Measurements from ENCODE around the gene ARHGAP21.
"Not testable (repeated sequence)": the region's sequence is repeated elsewhere in the genome, so short reads cannot be mapped to it uniquely, and the experiment has no call there.

The ARHGAP21 gene

GRCh38 chr10:24680647-24681524, 42.8 kb downstream of the ARHGAP21 start:
- DNase-seq: no peak

GRCh38 chr10:24678757-24679156, 44.9 kb downstream of the ARHGAP21 start:
- no peak for DNase-seq

GRCh38 chr10:24674892-24675632, 48.6 kb downstream of the ARHGAP21 start:
- DNase-seq: no peak

- DNase-seq: no peak
Measured at GRCh38 chr10:24670964-24671670, 52.6 kb downstream of the ARHGAP21 start.

GRCh38 chr10:24669285-24669852, 54.3 kb downstream of the ARHGAP21 start:
- DNase-seq: no peak

- DNase-seq: no peak
Measured at GRCh38 chr10:24668247-24668646, 55.4 kb downstream of the ARHGAP21 start.

- no peak for DNase-seq
Measured at GRCh38 chr10:24664991-24665390, 58.7 kb downstream of the ARHGAP21 start.

- DNase-seq: no peak
Measured at GRCh38 chr10:24661376-24661775, 62.3 kb downstream of the ARHGAP21 start.

GRCh38 chr10:24658319-24658718, 65.4 kb downstream of the ARHGAP21 start:
- not testable (repeated sequence) for DNase-seq

GRCh38 chr10:24656326-24656725, 67.4 kb downstream of the ARHGAP21 start:
- not testable (repeated sequence) for DNase-seq

GRCh38 chr10:24652381-24652957, 71.2 kb downstream of the ARHGAP21 start:
- DNase-seq: no peak

- DNase-seq: no peak
Measured at GRCh38 chr10:24651923-24652322, 71.8 kb downstream of the ARHGAP21 start.

GRCh38 chr10:24650669-24651391, 72.9 kb downstream of the ARHGAP21 start:
- DNase-seq: no peak

GRCh38 chr10:24645784-24646183, 77.9 kb downstream of the ARHGAP21 start:
- peak in 1 of 3 donors; percentile 7 for DNase-seq

- no peak for DNase-seq
Measured at GRCh38 chr10:24645022-24645421, 78.7 kb downstream of the ARHGAP21 start.

- no peak for DNase-seq
Measured at GRCh38 chr10:24643679-24644209, 79.9 kb downstream of the ARHGAP21 start.

- peak; percentile 53 to 74 (median 67) for DNase-seq
Measured at GRCh38 chr10:24642921-24643678, 80.6 kb downstream of the ARHGAP21 start.

GRCh38 chr10:24639124-24639523, 84.6 kb downstream of the ARHGAP21 start:
- DNase-seq: no peak

GRCh38 chr10:24625778-24626177, 97.9 kb downstream of the ARHGAP21 start:
- no peak for DNase-seq

GRCh38 chr10:24623383-24623782, 100.3 kb downstream of the ARHGAP21 start:
- DNase-seq: no peak

GRCh38 chr10:24622781-24623301, 100.8 kb downstream of the ARHGAP21 start:
- no peak for DNase-seq
